Measurements from ENCODE around the gene SLBP.
"Not testable (repeated sequence)": the region's sequence is repeated elsewhere in the genome, so short reads cannot be mapped to it uniquely, and the experiment has no call there.

Gene SLBP

GRCh38 chr4:1714303-1715001 is 2.3 kb upstream of the SLBP start:
- Histone ChIP-seq H3K27me3 (ENCODE audit: control insufficient read depth, insufficient read depth, low read length) (peaks cover 5% of the 10 kb centered on the region), H3K4me1 (ENCODE audit: control insufficient read depth, low read depth, low read length) (peaks cover 8% of the 10 kb centered on the region), H3K4me3 (ENCODE audit: low read length) (no peak overlapping the region), H3K27ac (ENCODE audit: low read length) (no peak overlapping the region), H3K9ac (ENCODE audit: low read length) (no peak overlapping the region), H3K36me3 (ENCODE audit: control insufficient read depth, low read depth, low read length) (peaks cover 5% of the 10 kb centered on the region), H3K9me3 (ENCODE audit: control insufficient read depth, low read depth, low read length) (no peaks in the 10 kb centered on the region)

- peaks cover 8% of the 10 kb centered on the region for H3K4me1 ChIP-seq (ENCODE audit: control insufficient read depth, low read depth, low read length)
- H3K9ac ChIP-seq (ENCODE audit: low read length) = peak overlapping the region; percentile 82
- H3K9me3 ChIP-seq (ENCODE audit: control insufficient read depth, low read depth, low read length) = no peaks in the 10 kb centered on the region
- H3K4me3 ChIP-seq (ENCODE audit: low read length) = peak overlapping the region; percentile 95
- peaks cover 5% of the 10 kb centered on the region for H3K36me3 ChIP-seq (ENCODE audit: control insufficient read depth, low read depth, low read length)
- H3K27me3 ChIP-seq (ENCODE audit: control insufficient read depth, insufficient read depth, low read length) = peaks cover 5% of the 10 kb centered on the region
- no peak overlapping the region for H3K27ac ChIP-seq (ENCODE audit: low read length)
Measured at GRCh38 chr4:1713003-1713851, 1.1 kb upstream of the SLBP start.

- H3K9ac ChIP-seq (ENCODE audit: low read length) = peak overlapping the region; percentile 82
- H3K9me3 ChIP-seq (ENCODE audit: control insufficient read depth, low read depth, low read length) = no peaks in the 10 kb centered on the region
- H3K27ac ChIP-seq (ENCODE audit: low read length) = no peak overlapping the region
- peaks cover 5% of the 10 kb centered on the region for H3K27me3 ChIP-seq (ENCODE audit: control insufficient read depth, insufficient read depth, low read length)
- peak overlapping the region; percentile 95 for H3K4me3 ChIP-seq (ENCODE audit: low read length)
- H3K36me3 ChIP-seq (ENCODE audit: control insufficient read depth, low read depth, low read length) = no peaks in the 10 kb centered on the region
- peaks cover 8% of the 10 kb centered on the region for H3K4me1 ChIP-seq (ENCODE audit: control insufficient read depth, low read depth, low read length)
Measured at GRCh38 chr4:1711571-1712215, 426 bp downstream of the SLBP start.

- Histone ChIP-seq H3K4me3 (ENCODE audit: low read length) (peak overlapping the region; percentile 95), H3K4me1 (ENCODE audit: control insufficient read depth, low read depth, low read length) (peaks cover 8% of the 10 kb centered on the region), H3K9me3 (ENCODE audit: control insufficient read depth, low read depth, low read length) (no peaks in the 10 kb centered on the region), H3K27me3 (ENCODE audit: control insufficient read depth, insufficient read depth, low read length) (peaks cover 5% of the 10 kb centered on the region), H3K36me3 (ENCODE audit: control insufficient read depth, low read depth, low read length) (peaks cover 2% of the 10 kb centered on the region), H3K27ac (ENCODE audit: low read length) (no peak overlapping the region), H3K9ac (ENCODE audit: low read length) (peak overlapping the region; percentile 82)
Measured at GRCh38 chr4:1711055-1711570, 1.0 kb downstream of the SLBP start.

- Histone ChIP-seq H3K9ac (ENCODE audit: low read length) (no peak overlapping the region), H3K36me3 (ENCODE audit: control insufficient read depth, low read depth, low read length) (peaks cover 19% of the 10 kb centered on the region), H3K27ac (ENCODE audit: low read length) (no peak overlapping the region), H3K4me3 (ENCODE audit: low read length) (no peak overlapping the region), H3K27me3 (ENCODE audit: control insufficient read depth, insufficient read depth, low read length) (peaks cover 5% of the 10 kb centered on the region), H3K4me1 (ENCODE audit: control insufficient read depth, low read depth, low read length) (peaks cover 8% of the 10 kb centered on the region), H3K9me3 (ENCODE audit: control insufficient read depth, low read depth, low read length) (no peaks in the 10 kb centered on the region)
Measured at GRCh38 chr4:1708581-1708980, 3.5 kb downstream of the SLBP start.

GRCh38 chr4:1706358-1706757 is 5.8 kb downstream of the SLBP start:
- Histone ChIP-seq H3K4me1 (ENCODE audit: control insufficient read depth, low read depth, low read length) (peaks cover 3% of the 10 kb centered on the region), H3K27me3 (ENCODE audit: control insufficient read depth, insufficient read depth, low read length) (peaks cover 4% of the 10 kb centered on the region), H3K36me3 (ENCODE audit: control insufficient read depth, low read depth, low read length) (peaks cover 36% of the 10 kb centered on the region), H3K9me3 (ENCODE audit: control insufficient read depth, low read depth, low read length) (no peaks in the 10 kb centered on the region), H3K27ac (ENCODE audit: low read length) (no peak overlapping the region), H3K9ac (ENCODE audit: low read length) (no peak overlapping the region), H3K4me3 (ENCODE audit: low read length) (no peak overlapping the region)

- no peaks in the 10 kb centered on the region for H3K4me1 ChIP-seq (ENCODE audit: control insufficient read depth, low read depth, low read length)
- H3K36me3 ChIP-seq (ENCODE audit: control insufficient read depth, low read depth, low read length) = peaks cover 37% of the 10 kb centered on the region
- no peak overlapping the region for H3K9ac ChIP-seq (ENCODE audit: low read length)
- H3K27me3 ChIP-seq (ENCODE audit: control insufficient read depth, insufficient read depth, low read length) = no peaks in the 10 kb centered on the region
- H3K27ac ChIP-seq (ENCODE audit: low read length) = no peak overlapping the region
- no peak overlapping the region for H3K4me3 ChIP-seq (ENCODE audit: low read length)
- no peaks in the 10 kb centered on the region for H3K9me3 ChIP-seq (ENCODE audit: control insufficient read depth, low read depth, low read length)
Measured at GRCh38 chr4:1705732-1706131, 6.4 kb downstream of the SLBP start.

- no peak overlapping the region for H3K9ac ChIP-seq (ENCODE audit: low read length)
- H3K27me3 ChIP-seq (ENCODE audit: control insufficient read depth, insufficient read depth, low read length) = no peaks in the 10 kb centered on the region
- H3K27ac ChIP-seq (ENCODE audit: low read length) = no peak overlapping the region
- H3K9me3 ChIP-seq (ENCODE audit: control insufficient read depth, low read depth, low read length) = no peaks in the 10 kb centered on the region
- peaks cover 56% of the 10 kb centered on the region for H3K36me3 ChIP-seq (ENCODE audit: control insufficient read depth, low read depth, low read length)
- no peak overlapping the region for H3K4me3 ChIP-seq (ENCODE audit: low read length)
- H3K4me1 ChIP-seq (ENCODE audit: control insufficient read depth, low read depth, low read length) = no peaks in the 10 kb centered on the region
Measured at GRCh38 chr4:1703867-1704266, 8.3 kb downstream of the SLBP start.

- H3K27me3 ChIP-seq (ENCODE audit: control insufficient read depth, insufficient read depth, low read length); H3K4me3 ChIP-seq (ENCODE audit: low read length); H3K9ac ChIP-seq (ENCODE audit: low read length); H3K27ac ChIP-seq (ENCODE audit: low read length); H3K4me1 ChIP-seq (ENCODE audit: control insufficient read depth, low read depth, low read length); H3K9me3 ChIP-seq (ENCODE audit: control insufficient read depth, low read depth, low read length): not testable (repeated sequence)
- peaks cover 64% of the 10 kb centered on the region for H3K36me3 ChIP-seq (ENCODE audit: control insufficient read depth, low read depth, low read length)
Measured at GRCh38 chr4:1701671-1702070, 10.4 kb downstream of the SLBP start.

GRCh38 chr4:1695913-1696312 is 16.2 kb downstream of the SLBP start:
- H3K27me3 ChIP-seq (ENCODE audit: control insufficient read depth, insufficient read depth, low read length) = no peaks in the 10 kb centered on the region
- H3K27ac ChIP-seq (ENCODE audit: low read length) = no peak overlapping the region
- H3K4me3 ChIP-seq (ENCODE audit: low read length) = no peak overlapping the region
- H3K9me3 ChIP-seq (ENCODE audit: control insufficient read depth, low read depth, low read length) = no peaks in the 10 kb centered on the region
- H3K9ac ChIP-seq (ENCODE audit: low read length) = no peak overlapping the region
- H3K4me1 ChIP-seq (ENCODE audit: control insufficient read depth, low read depth, low read length) = no peaks in the 10 kb centered on the region
- H3K36me3 ChIP-seq (ENCODE audit: control insufficient read depth, low read depth, low read length) = peaks cover 63% of the 10 kb centered on the region

- H3K27ac ChIP-seq (ENCODE audit: low read length) = no peak overlapping the region
- H3K4me1 ChIP-seq (ENCODE audit: control insufficient read depth, low read depth, low read length) = no peaks in the 10 kb centered on the region
- peaks cover 39% of the 10 kb centered on the region for H3K36me3 ChIP-seq (ENCODE audit: control insufficient read depth, low read depth, low read length)
Measured at GRCh38 chr4:1693131-1693896, 18.8 kb downstream of the SLBP start.

More at GRCh38 chr4:1693131-1693896, 18.8 kb downstream of the SLBP start:
- Histone ChIP-seq H3K9me3 (ENCODE audit: control insufficient read depth, low read depth, low read length) (no peaks in the 10 kb centered on the region), H3K27me3 (ENCODE audit: control insufficient read depth, insufficient read depth, low read length) (no peaks in the 10 kb centered on the region), H3K4me3 (ENCODE audit: low read length) (no peak overlapping the region), H3K9ac (ENCODE audit: low read length) (no peak overlapping the region)

Measured in iPS-18a (cell line).